Astrocyte of the cerebellum (primary cell): ENCODE results near the gene RASL10A.

Source experiments
- DNase-seq: peaks from one replicate; pipeline ENCODE4 v3.0.0-alpha.2; 2011; ENCODE audit warnings: low read depth
- H3K4me3 ChIP-seq: 2 replicates; pipeline ENCODE4 v1.5.1; 2011; ENCODE audit warnings: mild to moderate bottlenecking, low read depth, low read length, moderate library complexity
- CTCF ChIP-seq: IDR thresholded peaks from 2 replicates; pipeline ENCODE4 v1.5.1; 2012; ENCODE audit warnings: low read length, low read depth, moderate library complexity, mild to moderate bottlenecking; ENCODE audit errors: missing control alignments
- in situ Hi-C: cut with HindIII; loops from 2 replicates; pipeline ENCODE4 v1.10.0; 2017; ENCODE audit warnings: low sequenced_read_pairs

The RASL10A gene

GRCh38 chr22:29300807-29301601, 14.5 kb downstream of the RASL10A start:
- TF ChIP-seq CTCF: no peak
- DNase-seq: no peak
- no peak overlapping the region for H3K4me3 ChIP-seq
- in situ Hi-C loops: no loop called here

- H3K4me3 ChIP-seq: no peak overlapping the region
- no peak for TF ChIP-seq CTCF
- no peak for DNase-seq
- in situ Hi-C loops: no loop called here
Observed at GRCh38 chr22:29300467-29300806, 15.1 kb downstream of the RASL10A start.

GRCh38 chr22:29299136-29299900, 16.2 kb downstream of the RASL10A start:
- in situ Hi-C loops: no loop called here
- no peak for DNase-seq
- H3K4me3 ChIP-seq: no peak overlapping the region
- no peak for TF ChIP-seq CTCF

DNA sequence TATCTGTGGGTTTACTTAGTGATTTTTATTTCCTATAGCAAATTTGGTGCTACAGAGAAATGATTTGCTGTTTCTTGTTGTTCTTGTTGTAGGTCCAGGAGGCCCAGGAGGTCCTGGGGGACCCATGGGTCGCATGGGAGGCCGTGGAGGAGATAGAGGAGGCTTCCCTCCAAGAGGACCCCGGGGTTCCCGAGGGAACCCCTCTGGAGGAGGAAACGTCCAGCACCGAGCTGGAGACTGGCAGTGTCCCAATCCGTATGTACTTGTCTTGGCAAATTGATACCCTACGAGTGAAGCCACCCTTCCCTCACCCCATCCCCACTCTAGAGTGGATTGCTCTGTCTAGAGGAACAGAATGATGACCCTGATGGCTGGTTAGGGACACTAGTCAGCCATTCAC, 16.9 kb downstream of the RASL10A start:
- in situ Hi-C loops: no loop called here
- no peak overlapping the region for H3K4me3 ChIP-seq
- DNase-seq: no peak
- TF ChIP-seq CTCF: no peak

DNA sequence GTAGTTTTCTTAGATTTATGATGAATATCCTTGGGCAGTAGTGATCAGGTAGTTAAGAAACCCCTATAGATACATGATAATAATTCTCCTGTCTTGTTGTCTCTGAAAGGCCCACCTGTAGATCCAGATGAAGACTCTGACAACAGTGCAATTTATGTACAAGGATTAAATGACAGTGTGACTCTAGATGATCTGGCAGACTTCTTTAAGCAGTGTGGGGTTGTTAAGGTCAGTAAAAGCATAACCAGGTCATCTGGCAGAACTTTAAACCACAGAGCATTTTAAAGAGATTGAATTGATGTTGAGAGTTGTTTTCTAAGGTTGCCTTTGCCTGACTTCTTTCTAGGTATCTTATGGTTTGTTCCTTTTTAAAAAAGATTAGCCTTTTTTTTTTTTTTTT, 23.1 kb downstream of the RASL10A start:
- in situ Hi-C loops: no loop called here
- TF ChIP-seq CTCF: no peak
- no peak for DNase-seq
- H3K4me3 ChIP-seq: no peak overlapping the region

DNA sequence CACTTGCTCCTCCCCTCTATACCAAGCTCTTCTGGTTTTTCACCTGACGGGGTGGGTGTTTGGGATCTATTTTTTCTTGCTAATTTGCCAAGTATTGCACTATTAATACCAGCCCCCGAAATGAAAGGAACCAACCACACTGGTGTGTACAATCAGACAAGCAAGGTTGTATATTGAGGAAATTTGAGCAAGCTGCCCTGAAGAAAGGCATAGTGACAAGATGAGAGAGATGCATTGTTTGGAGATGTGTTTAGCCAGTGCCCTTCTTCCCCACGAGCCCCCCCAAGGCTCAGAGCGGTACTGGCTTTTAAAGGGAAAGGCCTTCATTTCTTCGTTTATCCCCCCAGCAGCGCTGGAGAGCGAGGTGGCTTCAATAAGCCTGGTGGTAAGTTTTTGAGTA, 24.3 kb downstream of the RASL10A start:
- H3K4me3 ChIP-seq: no peak overlapping the region
- no peak for TF ChIP-seq CTCF
- DNase-seq: no peak
- in situ Hi-C loops: no loop called here
